ENCODE measurements around the gene CRCP.

GRCh38 chr7:66100408-66101050, 14.1 kb upstream of the CRCP start:
- TF ChIP-seq, protein P1, sequence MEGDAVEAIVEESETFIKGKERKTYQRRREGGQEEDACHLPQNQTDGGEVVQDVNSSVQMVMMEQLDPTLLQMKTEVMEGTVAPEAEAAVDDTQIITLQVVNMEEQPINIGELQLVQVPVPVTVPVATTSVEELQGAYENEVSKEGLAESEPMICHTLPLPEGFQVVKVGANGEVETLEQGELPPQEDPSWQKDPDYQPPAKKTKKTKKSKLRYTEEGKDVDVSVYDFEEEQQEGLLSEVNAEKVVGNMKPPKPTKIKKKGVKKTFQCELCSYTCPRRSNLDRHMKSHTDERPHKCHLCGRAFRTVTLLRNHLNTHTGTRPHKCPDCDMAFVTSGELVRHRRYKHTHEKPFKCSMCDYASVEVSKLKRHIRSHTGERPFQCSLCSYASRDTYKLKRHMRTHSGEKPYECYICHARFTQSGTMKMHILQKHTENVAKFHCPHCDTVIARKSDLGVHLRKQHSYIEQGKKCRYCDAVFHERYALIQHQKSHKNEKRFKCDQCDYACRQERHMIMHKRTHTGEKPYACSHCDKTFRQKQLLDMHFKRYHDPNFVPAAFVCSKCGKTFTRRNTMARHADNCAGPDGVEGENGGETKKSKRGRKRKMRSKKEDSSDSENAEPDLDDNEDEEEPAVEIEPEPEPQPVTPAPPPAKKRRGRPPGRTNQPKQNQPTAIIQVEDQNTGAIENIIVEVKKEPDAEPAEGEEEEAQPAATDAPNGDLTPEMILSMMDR (IDR thresholded peaks at IDR 0.05 in 8 of 11, conservative IDR thresholded peaks at IDR 0.05 in 3 of 11): no peak
- no peak for TF ChIP-seq POLR2A (IDR thresholded peaks at IDR 0.05)

All from spleen (tissue), 7 donors.